Measurements from ENCODE around the gene LARP4B. TPM values are rescaled to one million over a fixed set of nuclear protein-coding genes. Genes with fewer than 3 reads are reported as not detected.

LARP4B gene
- total and polyA plus RNA-seq, 2 donors (not counting 1 experiment from before 2014, with no cell fraction given), result 35.6 to 129 TPM

DNA sequence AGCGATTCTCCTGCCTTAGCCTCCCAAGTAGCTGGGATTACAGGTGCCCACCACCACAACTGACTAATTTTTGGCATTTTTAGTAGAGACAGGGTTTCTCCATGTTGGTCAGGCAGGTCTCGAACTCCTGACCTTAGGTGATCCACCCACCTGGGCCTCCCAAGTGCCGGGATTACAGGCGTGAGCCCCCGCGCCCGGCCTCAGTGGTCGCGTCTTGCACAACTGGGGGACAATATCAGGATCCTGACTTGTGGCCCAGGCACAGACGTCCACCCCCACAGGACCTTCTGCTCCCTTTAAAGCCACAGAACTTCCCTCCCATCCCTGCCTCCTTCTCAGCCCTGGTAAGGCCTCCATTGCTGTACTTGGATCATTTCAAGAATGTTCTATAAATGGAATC lies 16.8 kb upstream of the LARP4B start:
- H3K36me3 ChIP-seq (replicated peaks in 1 of 2; ENCODE audit: control extremely low read depth in 1 of 2, control insufficient read depth in 1 of 2, extremely low read depth in 1 of 2, insufficient read depth in 2 of 2, low read length in 1 of 2), result no peaks in the 10 kb centered on the region
- H3K79me2 ChIP-seq (ENCODE audit: control insufficient read depth, insufficient read depth, low read length), result no peaks in the 10 kb centered on the region
- ChIA-PET CTCF (no interaction called here), POLR2A (no interaction called here)
- H3K27me3 ChIP-seq (replicated peaks in 1 of 4; ENCODE audit: control extremely low read depth in 1 of 4, control insufficient read depth in 3 of 4, insufficient read depth in 4 of 4, low read length in 3 of 4), result no peaks in the 10 kb centered on the region
- no peak overlapping the region for H3K4me2 ChIP-seq (replicated peaks; ENCODE audit: low read depth, low read length, poor library complexity, severe bottlenecking)
- no peak overlapping the region for H3K27ac Mint-ChIP-seq
- no peaks in the 10 kb centered on the region for H4K20me1 ChIP-seq (ENCODE audit: control insufficient read depth, insufficient read depth, low read length, poor library complexity, severe bottlenecking)
- H3K9ac ChIP-seq (ENCODE audit: low read length), result no peak overlapping the region
- no peak for TF ChIP-seq EZH2 (IDR thresholded peaks at IDR 0.05; ENCODE audit: borderline replicate concordance, insufficient read depth, low read depth, low read length, poor library complexity, severe bottlenecking)
- TF ChIP-seq, protein P1, sequence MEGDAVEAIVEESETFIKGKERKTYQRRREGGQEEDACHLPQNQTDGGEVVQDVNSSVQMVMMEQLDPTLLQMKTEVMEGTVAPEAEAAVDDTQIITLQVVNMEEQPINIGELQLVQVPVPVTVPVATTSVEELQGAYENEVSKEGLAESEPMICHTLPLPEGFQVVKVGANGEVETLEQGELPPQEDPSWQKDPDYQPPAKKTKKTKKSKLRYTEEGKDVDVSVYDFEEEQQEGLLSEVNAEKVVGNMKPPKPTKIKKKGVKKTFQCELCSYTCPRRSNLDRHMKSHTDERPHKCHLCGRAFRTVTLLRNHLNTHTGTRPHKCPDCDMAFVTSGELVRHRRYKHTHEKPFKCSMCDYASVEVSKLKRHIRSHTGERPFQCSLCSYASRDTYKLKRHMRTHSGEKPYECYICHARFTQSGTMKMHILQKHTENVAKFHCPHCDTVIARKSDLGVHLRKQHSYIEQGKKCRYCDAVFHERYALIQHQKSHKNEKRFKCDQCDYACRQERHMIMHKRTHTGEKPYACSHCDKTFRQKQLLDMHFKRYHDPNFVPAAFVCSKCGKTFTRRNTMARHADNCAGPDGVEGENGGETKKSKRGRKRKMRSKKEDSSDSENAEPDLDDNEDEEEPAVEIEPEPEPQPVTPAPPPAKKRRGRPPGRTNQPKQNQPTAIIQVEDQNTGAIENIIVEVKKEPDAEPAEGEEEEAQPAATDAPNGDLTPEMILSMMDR (IDR thresholded peaks at IDR 0.05), result no peak
- no peak overlapping the region for H2AFZ ChIP-seq (ENCODE audit: insufficient read depth, low read depth, low read length, poor library complexity, severe bottlenecking)
- H3K27me3 Mint-ChIP-seq, result peaks cover 10% of the 10 kb centered on the region
- DNase-seq, result no peak
- no peaks in the 10 kb centered on the region for H3K9me3 Mint-ChIP-seq (ENCODE audit: insufficient read depth)
- peaks cover 11 to 15% of the 10 kb centered on the region in 2 donors for H3K4me1 ChIP-seq (ENCODE audit: control insufficient read depth in 2 of 2, insufficient read depth in 2 of 2, low read length in 2 of 2)
- intact Hi-C loops (cut with micrococcal nuclease), result no loop called here
- no peak overlapping the region for H3K27ac ChIP-seq (ENCODE audit: low read length in 2 of 2)
- no peak for ATAC-seq (ENCODE audit: low read depth)
- H3K4me3 ChIP-seq (ENCODE audit: control extremely low read depth in 1 of 5, extremely low read depth in 1 of 5, insufficient read depth in 1 of 5, low read depth in 2 of 5, low read length in 4 of 5), result no peak overlapping the region
- peaks cover 22% of the 10 kb centered on the region for H3K4me1 Mint-ChIP-seq
- no peak overlapping the region for H3K4me3 Mint-ChIP-seq
- H3K9me3 ChIP-seq (ENCODE audit: control extremely low read depth in 1 of 3, control insufficient read depth in 2 of 3, insufficient read depth in 1 of 3, low read length in 2 of 3), result no peaks in the 10 kb centered on the region
- 97% methylated on average over 10 of the region's 10 CpGs for WGBS (ENCODE audit: insufficient coverage)

DNA sequence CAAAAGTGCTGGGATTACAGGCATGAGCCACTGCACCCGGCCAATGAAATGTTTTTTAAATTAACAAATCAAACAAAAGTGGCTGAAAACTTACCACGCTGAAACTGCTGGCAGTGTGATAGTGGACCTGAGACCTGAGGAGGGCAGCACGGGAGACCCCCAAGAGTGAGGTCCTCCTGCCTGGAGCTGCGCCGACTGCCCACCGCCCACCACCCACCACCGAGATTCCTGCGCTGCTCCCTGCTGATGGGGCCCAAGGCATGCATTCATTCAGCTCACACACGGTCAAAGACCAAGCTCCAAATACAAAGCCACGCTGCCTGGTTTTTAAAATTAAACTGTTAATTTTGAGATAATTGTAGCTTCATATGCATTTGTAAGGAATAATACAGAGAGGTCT lies 16.4 kb upstream of the LARP4B start:
- Histone ChIP-seq H3K4me3 (ENCODE audit: control extremely low read depth in 1 of 5, extremely low read depth in 1 of 5, insufficient read depth in 1 of 5, low read depth in 2 of 5, low read length in 4 of 5) (no peak overlapping the region), H3K36me3 (replicated peaks in 1 of 2; ENCODE audit: control extremely low read depth in 1 of 2, control insufficient read depth in 1 of 2, extremely low read depth in 1 of 2, insufficient read depth in 2 of 2, low read length in 1 of 2) (no peaks in the 10 kb centered on the region), H3K27ac (ENCODE audit: low read length in 2 of 2) (no peak overlapping the region), H3K4me1 (ENCODE audit: control insufficient read depth in 2 of 2, insufficient read depth in 2 of 2, low read length in 2 of 2) (peaks cover 11 to 18% of the 10 kb centered on the region in 2 donors), H3K4me2 (replicated peaks; ENCODE audit: low read depth, low read length, poor library complexity, severe bottlenecking) (no peak overlapping the region), H3K9me3 (ENCODE audit: control extremely low read depth in 1 of 3, control insufficient read depth in 2 of 3, insufficient read depth in 1 of 3, low read length in 2 of 3) (no peaks in the 10 kb centered on the region), H3K27me3 (replicated peaks in 1 of 4; ENCODE audit: control extremely low read depth in 1 of 4, control insufficient read depth in 3 of 4, insufficient read depth in 4 of 4, low read length in 3 of 4) (no peaks in the 10 kb centered on the region), H4K20me1 (ENCODE audit: control insufficient read depth, insufficient read depth, low read length, poor library complexity, severe bottlenecking) (no peaks in the 10 kb centered on the region), H3K79me2 (ENCODE audit: control insufficient read depth, insufficient read depth, low read length) (no peaks in the 10 kb centered on the region), H2AFZ (ENCODE audit: insufficient read depth, low read depth, low read length, poor library complexity, severe bottlenecking) (no peak overlapping the region), H3K9ac (ENCODE audit: low read length) (no peak overlapping the region)
- intact Hi-C loops (cut with micrococcal nuclease), result no loop called here
- 96% methylated on average over 9 of the region's 10 CpGs for WGBS (ENCODE audit: insufficient coverage)
- H3K9me3 Mint-ChIP-seq (ENCODE audit: insufficient read depth), result no peaks in the 10 kb centered on the region
- ATAC-seq (ENCODE audit: low read depth) (no peak), DNase-seq (no peak)
- CTCF ChIA-PET, result no interaction called here
- TF ChIP-seq, protein P1 (IDR thresholded peaks at IDR 0.05), result no peak
- TF ChIP-seq EZH2 (IDR thresholded peaks at IDR 0.05; ENCODE audit: borderline replicate concordance, insufficient read depth, low read depth, low read length, poor library complexity, severe bottlenecking), result no peak
- POLR2A ChIA-PET, result no interaction called here
- no peak overlapping the region for H3K27ac Mint-ChIP-seq
- peaks cover 10% of the 10 kb centered on the region for H3K27me3 Mint-ChIP-seq
- peaks cover 23% of the 10 kb centered on the region for H3K4me1 Mint-ChIP-seq
- H3K4me3 Mint-ChIP-seq, result no peak overlapping the region

All from B cell (primary cell).